Cerebellar nuclear complex (tissue), 1 donor: Measurements from ENCODE around the gene TRAPPC2.

Source experiments
- DNase-seq, 2 experiments: peaks; one replicate each; lab custom pipeline; 2025; lab: John Stamatoyannopoulos, UW

The TRAPPC2 gene

DNA sequence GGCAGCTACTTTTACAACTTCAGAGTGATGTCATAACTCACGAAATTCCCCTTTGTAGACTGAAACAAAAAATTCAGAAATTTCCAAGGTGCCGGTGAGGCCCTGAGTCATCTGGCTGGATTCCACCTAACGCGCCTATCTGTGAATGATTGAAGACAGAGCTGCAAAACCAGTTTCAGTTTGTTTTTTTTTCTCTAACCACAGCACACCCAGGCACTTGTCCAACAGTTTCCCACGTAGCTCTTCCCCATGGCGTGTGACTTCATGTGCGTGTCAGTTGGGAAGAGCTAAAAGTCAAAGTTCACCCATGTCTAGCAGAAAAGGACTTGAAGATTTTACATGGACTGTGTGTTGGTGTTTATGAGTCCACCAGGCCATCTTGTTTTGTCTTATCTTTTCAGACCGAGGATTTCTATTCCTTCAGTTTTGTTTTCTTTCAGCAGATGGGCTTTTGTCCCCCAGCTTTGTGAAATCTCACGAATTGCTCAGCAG is 65.1 kb downstream of the TRAPPC2 start:
- DNase-seq = no peak

- no peak for DNase-seq
These were observed 66.5 kb downstream of the TRAPPC2 start for GRCh38 chrX:13667919-13668318.

GRCh38 chrX:13666836-13667235 is 67.6 kb downstream of the TRAPPC2 start:
- DNase-seq = no peak

DNA sequence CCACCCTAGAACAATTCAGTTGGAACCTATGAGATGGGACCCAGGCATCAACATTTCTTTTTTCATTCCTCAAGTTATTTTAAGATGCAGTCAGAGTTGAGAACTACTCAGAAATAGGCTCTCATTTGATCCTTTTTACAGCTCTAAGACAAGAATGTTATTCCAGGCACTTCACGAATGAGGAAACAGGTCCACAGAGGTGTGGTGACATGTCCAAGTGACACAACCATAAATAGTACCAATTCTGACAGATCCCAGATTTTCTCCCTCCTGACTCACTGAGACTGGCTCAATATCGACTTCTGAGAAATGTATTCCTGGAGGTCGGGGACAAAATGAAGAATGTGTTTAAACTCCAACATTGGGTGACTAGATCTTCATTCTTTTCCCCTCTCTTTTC is 70.4 kb downstream of the TRAPPC2 start:
- no peak for DNase-seq

DNA sequence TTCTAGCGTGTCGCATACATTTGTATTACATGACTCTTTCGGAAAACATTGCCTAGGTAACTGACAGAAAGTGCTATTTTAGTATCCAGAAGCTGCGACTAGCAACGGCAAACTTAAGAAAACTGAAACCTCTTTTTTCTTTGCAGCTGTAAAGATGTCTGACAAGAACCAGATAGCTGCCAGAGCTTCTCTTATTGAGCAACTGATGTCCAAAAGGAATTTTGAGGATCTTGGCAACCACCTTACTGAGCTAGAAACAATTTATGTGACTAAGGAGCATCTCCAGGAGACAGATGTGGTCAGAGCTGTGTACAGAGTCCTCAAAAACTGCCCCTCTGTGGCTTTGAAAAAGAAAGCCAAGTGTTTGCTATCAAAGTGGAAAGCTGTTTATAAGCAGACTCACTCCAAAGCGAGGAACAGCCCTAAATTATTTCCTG is 72.0 kb downstream of the TRAPPC2 start:
- DNase-seq = no peak
